ENCODE measurements around the gene CRYBG2.

DNA sequence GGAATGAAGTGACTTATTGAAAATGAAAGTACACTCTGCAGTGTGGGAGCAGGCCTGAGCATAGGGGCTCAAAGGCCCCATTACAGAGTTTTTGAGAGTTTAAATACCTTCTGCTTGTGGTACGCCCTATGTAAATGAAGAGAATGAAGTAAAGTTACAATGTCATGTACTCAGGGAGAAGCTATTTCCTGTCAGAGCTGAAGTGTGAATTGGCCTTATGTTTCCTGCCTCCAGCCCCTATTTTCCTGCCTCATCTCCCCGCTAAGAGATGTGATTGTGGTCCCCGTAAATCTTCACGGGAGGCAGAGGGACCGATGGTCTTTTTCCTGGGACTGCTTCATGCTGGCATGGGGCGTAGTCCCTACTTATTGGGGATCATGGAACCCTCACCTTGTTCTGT is 21.2 kb upstream of the CRYBG2 start:
- TF ChIP-seq, protein P1, sequence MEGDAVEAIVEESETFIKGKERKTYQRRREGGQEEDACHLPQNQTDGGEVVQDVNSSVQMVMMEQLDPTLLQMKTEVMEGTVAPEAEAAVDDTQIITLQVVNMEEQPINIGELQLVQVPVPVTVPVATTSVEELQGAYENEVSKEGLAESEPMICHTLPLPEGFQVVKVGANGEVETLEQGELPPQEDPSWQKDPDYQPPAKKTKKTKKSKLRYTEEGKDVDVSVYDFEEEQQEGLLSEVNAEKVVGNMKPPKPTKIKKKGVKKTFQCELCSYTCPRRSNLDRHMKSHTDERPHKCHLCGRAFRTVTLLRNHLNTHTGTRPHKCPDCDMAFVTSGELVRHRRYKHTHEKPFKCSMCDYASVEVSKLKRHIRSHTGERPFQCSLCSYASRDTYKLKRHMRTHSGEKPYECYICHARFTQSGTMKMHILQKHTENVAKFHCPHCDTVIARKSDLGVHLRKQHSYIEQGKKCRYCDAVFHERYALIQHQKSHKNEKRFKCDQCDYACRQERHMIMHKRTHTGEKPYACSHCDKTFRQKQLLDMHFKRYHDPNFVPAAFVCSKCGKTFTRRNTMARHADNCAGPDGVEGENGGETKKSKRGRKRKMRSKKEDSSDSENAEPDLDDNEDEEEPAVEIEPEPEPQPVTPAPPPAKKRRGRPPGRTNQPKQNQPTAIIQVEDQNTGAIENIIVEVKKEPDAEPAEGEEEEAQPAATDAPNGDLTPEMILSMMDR (IDR thresholded peaks at IDR 0.05), result no peak
- TF ChIP-seq POLR2A (IDR thresholded peaks at IDR 0.05), result no peak

Measured in right lobe of liver (tissue), 4 donors.